ENCODE results near the gene ZNF821.
"Not testable (repeated sequence)": the region's sequence is repeated elsewhere in the genome, so short reads cannot be mapped to it uniquely, and the experiment has no call there.

ZNF821 gene

GRCh38 chr16:71883849-71884638, at the start of gene ZNF821:
ZNF821 (minus strand) TSS chr16:71884182; CDS start chr16:71879946, 4,236 bp downstream.
- peak; percentile 45 for DNase-seq

DNA sequence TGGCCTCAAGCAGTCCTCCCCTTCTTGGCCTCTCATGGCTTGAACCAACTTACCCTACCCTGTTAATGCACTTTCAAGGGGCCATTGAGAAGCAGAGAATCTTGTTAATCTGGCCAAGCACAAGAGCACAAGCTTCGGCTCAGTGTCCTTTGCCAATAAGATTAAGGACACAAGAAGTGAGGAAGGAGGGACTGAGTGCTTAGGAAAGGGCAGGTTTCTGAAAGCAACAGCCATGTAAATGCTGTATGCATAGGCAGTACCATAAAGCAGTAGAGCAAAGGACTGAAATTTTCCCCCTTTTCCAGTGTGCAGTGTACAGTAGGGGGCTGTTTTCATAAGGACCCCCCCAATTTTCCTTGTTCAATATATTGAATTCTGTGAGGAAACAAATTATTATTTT, 49.0 kb upstream of the ZNF821 start:
- no peak for DNase-seq

DNA sequence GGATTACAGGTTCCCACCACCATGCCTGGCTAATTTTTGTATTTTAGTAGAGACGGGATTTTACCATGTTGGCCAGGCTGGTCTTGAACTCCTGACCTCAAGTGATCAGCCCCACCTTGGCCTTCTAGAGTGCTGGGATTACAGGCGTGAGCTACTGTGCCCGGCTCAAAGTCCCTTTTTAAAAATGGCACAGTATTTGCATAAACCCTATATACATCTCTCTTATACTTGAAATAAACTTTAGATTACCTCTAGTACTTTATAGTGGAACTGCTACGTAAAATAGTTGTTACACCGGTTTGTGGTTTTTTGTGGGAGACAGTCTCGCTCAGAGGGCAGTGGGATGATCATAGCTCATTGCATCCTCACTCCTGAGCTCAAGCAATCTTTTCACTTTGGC, 47.6 kb upstream of the ZNF821 start:
- DNase-seq, result no peak

DNA sequence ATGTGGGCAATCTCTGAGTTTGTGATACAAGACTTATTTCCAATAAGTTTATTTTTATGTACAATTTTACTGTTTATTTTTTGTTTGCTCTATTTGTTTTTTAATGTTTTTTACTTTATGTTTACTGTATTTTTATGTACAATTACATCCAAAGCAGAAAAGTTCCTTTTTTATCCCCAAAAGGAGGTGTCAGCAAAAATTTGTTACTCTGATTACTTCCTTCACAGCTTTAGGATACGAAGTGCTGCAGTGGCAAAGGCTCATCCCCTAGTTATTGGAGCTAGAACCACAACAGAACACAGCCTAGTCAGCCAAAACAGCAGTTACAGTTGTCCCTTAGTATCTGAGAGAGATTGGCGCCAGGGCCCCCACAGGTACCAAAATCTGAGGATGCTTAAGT, 47.0 kb upstream of the ZNF821 start:
- no peak for DNase-seq

DNA sequence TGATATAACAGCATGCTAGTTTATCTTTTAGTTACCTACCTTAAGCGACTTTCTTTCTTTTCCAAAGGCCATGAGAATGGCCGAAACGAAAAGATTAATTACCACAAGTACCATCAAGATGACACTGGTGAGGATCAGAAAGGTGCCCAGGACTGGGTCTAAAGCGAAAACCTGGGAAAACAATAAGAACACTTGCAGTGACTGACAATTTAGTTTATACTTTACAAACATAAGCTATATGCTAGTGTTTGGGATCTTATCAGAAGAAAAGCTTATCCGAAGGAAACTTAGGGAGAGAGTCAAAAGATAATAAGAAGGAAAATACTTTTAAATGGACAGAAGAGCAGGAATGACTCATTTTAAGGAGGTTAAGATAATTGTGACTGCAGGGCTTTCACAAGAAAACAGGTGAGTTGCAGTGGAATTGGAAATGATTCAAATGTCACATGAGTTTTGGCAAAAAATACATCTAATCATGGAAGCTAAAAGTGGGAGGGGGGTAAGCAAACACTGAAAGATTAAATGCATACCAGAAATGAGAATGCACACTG, 46.1 kb upstream of the ZNF821 start:
- DNase-seq, result no peak

DNA sequence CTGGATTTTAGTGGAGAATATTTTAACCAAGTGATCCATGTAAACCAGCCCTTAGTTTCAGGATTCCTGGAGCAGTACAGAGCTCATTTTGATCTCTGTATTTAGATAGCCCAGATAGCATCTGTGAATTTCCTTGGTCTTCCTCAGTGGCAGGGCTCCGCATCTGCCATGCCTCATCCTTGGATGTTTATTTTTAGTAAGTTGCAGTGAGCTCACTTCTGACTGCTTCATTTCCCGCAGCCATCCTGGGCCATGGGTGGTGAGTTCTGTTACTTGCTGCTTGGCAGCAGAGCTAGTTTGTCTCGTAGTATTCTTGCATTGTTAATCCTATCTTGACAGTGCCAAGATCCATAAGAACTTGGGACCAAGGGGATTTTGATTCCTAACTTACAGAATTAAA, 45.1 kb upstream of the ZNF821 start:
- DNase-seq, result no peak

- no peak for DNase-seq
Measured at GRCh38 chr16:71927787-71928186, 43.8 kb upstream of the ZNF821 start.

DNA sequence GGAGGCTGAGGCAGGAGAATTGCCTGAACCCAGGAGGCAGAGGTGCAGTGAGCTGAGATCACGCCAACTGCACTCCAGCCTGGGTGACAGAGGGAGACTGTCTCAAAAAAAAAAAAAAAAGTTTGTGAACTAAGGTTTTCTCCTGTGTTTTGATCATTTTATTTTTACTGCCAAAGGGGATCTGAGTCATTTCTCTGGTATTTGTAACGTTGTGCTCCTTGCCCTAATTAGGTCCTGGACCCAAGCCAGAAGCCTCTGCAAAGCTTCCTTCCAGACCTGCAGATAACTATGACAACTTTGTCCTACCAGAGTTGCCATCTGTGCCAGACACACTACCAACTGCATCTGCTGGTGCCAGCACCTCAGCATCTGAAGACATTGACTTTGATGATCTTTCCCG, 43.4 kb upstream of the ZNF821 start:
- DNase-seq, result no peak

- no peak for DNase-seq
Measured at GRCh38 chr16:71924710-71925109, 40.7 kb upstream of the ZNF821 start.

- no peak for DNase-seq
Measured at GRCh38 chr16:71923941-71924690, 40.1 kb upstream of the ZNF821 start.

DNA sequence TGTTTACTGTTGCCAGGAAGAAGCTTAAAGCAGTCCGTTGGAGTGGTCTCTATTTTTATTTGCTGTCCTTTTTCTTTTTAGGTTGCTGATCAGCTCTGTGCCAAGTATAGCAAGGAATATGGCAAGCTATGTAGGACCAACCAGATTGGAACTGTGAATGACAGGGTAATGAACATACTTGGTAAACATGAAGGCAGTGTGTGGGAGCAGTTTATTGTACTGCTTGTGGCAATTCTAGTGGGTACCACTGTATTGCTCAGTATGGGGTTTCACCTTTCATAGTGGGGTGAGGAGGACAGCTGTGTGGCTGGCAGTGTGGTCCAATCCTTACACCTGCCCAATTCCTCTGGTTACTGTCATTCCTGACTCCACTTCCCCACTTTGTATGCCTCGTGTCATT, 36.7 kb upstream of the ZNF821 start:
- no peak for DNase-seq

DNA sequence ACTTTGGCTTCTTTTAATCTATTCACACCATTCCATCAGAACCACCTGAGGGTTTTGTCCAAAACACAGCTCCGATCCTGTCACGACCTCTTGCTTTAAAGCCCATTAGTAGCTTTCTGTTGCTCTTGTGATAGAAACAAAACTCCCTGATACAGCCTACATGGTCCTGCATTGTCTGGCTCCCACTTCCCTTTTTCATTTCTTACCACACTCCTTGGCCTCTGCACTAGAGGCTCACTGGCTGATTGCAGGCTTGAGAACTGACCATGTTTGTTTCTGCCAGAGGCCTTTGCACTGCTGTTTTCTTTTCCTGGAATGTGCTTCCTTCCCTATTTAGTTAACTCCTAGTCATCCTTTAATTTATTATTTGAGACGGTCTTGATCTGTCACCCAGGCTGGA, 35.1 kb upstream of the ZNF821 start:
- no peak for DNase-seq

DNA sequence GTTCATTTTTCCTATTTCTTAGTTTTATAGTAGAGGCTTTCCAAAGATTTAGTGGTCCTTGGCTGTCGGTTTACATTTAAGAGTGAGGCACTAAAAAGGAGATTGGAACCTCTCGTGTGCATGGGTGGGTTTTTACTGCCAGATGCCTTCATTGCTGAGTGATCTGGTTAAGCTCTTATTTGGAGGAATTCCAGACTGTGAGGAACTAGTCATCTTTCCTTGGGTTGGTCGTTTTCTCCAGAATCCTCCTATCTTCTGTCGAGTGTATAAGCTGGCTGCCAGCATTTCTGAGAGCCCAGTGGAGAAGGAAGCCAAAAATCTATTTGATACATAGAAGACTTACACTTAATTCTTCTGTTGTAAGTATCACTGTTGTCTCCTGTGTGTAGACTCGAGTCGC, 33.9 kb upstream of the ZNF821 start:
- DNase-seq, result no peak

DNA sequence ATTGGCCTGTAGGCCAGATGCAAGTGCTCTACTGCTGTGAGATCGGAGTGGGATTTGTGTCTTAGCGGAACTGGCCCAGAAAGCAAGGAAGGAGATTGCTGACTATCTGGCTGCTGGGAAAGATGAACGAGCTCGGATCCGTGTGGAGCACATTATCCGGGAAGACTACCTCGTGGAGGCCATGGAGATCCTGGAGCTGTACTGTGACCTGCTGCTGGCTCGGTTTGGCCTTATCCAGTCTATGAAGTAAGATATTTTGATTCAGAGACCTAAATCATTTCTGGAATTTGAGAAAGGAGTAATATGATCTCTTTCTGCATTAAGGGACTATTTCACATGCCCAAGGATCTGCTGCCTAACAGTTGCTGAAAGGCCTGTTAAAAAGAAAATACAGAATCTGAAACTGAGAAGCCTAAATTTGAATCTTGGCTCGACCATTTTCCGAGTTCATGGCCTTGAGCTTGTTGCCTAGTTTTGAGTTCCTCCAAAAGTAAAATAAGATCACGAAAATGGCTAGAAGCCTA, 32.5 kb upstream of the ZNF821 start:
- no peak for DNase-seq

- no peak for DNase-seq
Measured at GRCh38 chr16:71915350-71915749, 31.4 kb upstream of the ZNF821 start.

DNA sequence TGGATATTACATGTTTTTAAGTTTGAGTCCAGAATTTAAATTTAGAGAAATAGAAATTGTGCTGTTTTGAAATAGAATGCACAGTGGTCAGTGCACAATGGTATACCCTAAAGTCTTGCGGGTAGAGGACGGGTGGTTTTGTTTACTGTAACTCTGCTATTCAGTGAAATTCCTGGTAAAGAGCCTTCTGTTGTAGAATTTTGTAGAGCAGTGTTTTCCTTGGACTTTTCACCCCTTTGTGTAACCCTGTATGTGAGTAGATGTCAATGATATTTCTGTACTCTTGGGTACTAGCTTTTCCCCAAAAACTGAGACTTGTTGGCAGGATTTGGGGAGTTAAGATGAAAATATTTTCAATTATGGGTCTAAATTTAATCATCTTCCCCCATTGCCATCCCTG, 30.8 kb upstream of the ZNF821 start:
- DNase-seq, result no peak

DNA sequence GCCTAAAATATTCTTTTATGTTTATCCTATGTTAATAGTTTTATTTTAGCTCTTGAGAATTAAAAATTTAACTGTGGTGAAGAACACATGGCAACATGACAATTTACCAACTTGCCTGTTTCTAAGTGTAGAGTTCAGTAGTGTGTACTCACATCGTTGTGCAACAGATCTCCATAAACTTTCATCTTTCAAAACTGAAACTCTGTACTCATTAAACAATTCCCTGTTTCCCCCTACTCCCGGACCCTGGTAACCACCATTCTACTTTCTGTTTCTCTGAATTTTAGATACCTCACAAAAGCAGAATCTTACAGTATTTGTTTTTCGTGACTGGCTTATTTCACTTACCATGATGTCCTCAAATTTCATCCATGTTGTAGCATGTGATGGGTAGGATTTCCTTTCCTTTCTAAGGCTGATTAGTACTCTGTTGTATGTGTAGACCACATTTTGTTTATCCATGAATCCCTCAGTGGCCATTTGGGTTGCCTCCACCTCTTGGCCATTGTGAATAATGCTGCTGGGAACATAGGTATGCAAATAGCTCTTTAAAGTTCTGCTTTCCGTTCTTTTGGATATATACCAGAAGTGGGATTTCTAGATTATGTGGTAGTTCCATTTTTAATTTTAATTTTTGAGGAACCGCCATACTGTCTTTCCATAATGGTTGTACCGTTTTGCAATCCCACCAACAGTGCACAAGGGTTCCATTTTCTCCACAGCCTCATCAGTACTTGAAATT, 28.7 kb upstream of the ZNF821 start:
- no peak for DNase-seq

DNA sequence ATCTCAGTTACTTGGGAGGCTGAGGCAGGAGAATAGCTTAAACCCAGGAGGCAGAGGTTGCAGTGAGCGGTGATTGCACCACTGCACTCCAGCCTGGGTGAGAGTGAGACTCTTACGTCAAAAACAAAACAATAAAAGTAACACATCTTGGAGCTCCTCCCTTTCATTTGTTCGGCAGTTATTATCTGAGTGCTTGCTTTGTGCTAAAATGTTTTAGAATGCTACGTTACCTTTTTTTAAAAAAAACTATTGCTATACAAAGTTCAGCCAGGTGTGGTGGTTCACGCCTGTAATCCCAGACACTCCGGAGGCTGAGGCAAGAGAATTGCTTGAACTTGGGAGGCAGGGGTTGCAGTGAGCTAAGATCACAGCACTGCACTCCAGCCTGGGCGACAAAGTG, 27.1 kb upstream of the ZNF821 start:
- no peak for DNase-seq

- DNase-seq, result not testable (repeated sequence)
Measured at GRCh38 chr16:71905765-71906164, 21.8 kb upstream of the ZNF821 start.

DNA sequence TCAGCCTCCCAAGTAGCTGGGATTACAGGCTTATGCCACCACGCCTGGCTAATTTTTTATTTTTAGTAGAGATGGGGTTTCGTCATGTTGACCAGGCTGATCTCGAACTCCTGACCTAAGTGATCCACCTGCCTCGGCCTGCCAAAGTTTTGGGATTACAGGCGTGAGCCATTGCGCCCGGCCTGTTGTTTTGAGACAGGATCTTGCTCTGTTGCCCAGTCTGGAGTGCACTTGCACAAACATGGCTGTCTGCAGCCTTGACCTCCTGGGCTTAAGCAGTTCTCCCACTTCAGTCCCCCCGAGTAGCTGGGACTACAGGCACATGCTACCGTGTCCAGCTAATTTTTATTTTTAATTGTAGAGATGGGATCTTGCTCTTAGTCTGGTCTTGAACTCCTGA, 20.3 kb upstream of the ZNF821 start:
- no peak for DNase-seq

DNA sequence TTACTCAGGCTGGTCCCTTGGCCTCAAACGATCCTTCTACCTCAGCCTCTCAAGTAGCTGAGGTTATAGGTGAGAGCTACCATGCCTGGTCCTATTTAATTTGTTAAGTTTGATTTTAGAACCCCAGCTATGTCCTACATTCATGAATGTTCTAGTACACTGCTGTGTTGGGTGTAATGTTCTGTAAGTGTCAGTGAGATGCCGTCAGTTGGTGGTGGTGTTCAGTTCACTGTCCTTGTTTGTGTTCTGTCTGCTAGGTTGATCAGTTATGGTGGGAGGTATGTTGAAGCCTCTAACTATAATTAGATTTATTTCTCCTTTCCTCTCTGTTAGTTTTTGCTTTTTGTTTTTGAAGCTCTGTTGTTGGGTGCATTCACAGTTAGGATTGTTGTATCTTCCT, 19.6 kb upstream of the ZNF821 start:
- DNase-seq, result no peak

- DNase-seq, result no peak
Measured at GRCh38 chr16:71902656-71903365, 18.8 kb upstream of the ZNF821 start.

DNA sequence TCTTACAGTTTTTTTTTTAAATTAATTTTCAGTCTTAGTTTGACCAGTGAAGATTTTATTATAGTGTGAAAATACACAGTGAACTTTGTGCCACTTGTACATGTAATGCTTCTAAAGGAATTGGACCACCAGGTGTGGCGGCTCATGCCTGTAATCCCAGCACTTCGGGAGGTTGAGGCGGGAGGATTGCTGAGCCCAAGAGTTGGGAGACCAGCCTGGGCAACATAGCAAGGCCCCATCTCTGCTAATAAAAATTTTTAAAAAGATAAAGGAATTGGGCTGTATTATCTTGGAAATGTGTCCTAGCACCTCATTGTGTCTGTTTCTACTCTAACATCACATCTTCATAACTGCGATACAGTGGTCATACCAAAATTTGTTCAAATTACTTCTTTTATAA, 15.2 kb upstream of the ZNF821 start:
- DNase-seq, result no peak
